ENCODE data around the gene PTGR3.

DNA sequence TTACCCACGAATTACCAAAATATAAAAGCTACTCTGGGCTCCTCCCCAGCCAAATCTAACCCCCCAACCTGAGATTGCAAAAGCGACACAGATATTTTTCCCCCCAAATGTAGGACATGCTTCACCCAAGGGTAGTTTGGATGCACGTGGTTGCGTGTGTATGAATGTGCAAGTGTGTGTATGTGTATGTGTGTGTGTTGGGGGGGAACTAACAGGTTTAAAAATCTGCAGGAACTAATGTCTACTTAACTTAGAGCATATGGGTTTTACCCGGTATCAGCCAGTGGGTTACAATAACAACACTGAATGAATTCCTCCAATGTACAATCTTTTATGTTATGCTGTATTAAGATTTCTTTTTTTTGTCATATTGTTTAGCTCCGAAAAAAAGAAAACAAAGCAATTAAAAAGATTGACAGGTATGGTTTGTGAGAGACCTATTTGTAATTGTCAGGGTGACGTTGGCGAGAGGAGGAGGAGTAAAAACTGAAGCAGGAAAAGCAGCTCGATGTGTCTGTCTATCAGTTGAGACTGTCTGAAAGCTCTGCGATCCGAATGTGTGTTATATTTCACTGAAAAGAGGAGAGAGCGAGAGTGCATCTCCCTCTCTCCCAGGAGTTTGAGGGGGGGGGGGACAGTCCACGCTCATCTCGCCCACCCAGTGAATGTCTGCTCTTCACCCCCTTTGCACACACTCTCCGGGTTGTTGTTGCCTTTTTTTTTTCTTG lies 1.5 kb upstream of the PTGR3 start, which contains the start of gene TSHZ1:
- TF ChIP-seq, protein P1, sequence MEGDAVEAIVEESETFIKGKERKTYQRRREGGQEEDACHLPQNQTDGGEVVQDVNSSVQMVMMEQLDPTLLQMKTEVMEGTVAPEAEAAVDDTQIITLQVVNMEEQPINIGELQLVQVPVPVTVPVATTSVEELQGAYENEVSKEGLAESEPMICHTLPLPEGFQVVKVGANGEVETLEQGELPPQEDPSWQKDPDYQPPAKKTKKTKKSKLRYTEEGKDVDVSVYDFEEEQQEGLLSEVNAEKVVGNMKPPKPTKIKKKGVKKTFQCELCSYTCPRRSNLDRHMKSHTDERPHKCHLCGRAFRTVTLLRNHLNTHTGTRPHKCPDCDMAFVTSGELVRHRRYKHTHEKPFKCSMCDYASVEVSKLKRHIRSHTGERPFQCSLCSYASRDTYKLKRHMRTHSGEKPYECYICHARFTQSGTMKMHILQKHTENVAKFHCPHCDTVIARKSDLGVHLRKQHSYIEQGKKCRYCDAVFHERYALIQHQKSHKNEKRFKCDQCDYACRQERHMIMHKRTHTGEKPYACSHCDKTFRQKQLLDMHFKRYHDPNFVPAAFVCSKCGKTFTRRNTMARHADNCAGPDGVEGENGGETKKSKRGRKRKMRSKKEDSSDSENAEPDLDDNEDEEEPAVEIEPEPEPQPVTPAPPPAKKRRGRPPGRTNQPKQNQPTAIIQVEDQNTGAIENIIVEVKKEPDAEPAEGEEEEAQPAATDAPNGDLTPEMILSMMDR (IDR thresholded peaks at IDR 0.05): no peak
- TF ChIP-seq POLR2A (IDR thresholded peaks at IDR 0.05): peak; percentile 72
